Activated CD8-positive, alpha-beta memory T cell treated with anti-CD3 and anti-CD28 coated beads for 24 hours (primary cell): ENCODE results near the gene AGBL3.
"Not testable (repeated sequence)": the region's sequence is repeated elsewhere in the genome, so short reads cannot be mapped to it uniquely, and the experiment has no call there.

Experiments
- DNase-seq: peaks from one replicate; pipeline ENCODE4 v3.0.0-alpha.2; 2020

The AGBL3 gene

DNA sequence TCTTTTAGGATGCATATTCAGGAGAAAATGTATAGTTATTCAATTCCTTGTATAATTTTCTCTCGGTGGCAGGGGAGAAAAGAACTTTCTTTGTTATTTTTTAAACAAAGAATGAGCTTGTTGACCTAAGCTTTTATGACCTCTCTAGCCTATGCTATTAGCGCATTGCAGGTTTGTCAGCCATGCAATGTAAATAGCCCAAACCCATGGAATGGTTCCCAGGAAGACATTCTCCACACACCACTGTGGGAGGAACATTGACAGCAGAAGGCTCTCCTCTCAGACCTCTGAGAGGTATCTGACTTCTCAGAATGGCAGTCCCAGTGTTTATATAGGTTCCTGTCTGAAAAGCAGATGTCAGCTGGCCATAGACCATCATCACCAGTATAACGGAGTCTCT lies 19.6 kb upstream of the AGBL3 start:
- no peak for DNase-seq

DNA sequence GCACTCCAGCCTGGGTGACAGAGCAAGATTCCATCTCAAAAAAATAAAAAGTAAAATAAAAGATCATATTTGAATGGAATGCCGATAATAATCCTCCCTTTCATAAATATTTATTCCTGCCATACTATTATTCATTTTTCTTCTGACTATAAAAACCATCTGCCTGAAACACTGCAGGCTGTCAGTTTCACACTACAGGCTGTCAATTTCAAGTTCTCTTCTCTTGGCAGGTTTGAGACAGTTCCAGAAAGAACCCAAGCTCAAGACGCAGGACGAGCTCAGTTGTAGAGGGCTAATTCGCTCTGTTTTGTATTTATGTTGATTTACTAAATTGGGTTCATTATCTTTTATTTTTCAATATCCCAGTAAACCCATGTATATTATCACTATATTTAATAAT lies 18.2 kb upstream of the AGBL3 start:
- DNase-seq = no peak

DNA sequence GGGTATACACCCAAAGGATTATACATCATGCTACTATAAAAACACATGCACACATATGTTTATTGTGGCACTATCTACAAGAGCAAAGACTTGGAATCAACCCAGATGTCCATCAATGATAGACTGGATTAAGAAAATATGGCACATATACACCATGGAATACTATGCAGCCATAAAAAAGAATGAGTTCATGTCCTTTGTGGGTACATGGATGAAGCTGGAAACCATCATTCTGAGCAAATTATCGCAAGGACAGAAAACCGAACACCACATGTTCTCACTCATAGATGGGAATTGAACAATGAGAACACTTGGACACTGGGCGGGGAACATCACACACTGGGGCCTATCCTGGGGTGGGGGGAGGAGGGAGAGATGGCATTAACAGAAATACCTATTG lies 4.7 kb upstream of the AGBL3 start:
- not testable (repeated sequence) for DNase-seq

DNA sequence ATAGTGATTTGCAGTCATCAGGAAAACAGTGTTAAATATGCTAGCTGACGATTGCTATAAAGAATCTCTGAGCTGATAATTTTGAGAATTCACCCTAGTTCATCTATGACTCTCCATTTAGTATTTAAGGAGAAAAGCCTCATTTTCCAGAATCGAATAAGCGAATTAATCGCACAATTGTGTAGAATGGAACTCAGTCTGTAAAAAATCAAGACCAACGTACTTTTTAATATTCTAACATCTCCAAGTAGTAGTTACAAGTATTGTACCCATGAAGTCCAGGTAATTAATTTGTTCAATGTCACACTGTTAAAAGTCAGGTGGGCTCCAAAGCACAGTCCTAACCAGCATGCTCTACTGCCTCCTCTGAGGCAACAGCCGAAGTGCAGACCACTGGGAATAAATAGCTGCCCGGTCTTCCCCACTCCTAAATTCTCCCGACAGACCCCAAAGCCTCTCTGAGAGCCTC lies 380 bp upstream of the AGBL3 start:
- no peak for DNase-seq

DNA sequence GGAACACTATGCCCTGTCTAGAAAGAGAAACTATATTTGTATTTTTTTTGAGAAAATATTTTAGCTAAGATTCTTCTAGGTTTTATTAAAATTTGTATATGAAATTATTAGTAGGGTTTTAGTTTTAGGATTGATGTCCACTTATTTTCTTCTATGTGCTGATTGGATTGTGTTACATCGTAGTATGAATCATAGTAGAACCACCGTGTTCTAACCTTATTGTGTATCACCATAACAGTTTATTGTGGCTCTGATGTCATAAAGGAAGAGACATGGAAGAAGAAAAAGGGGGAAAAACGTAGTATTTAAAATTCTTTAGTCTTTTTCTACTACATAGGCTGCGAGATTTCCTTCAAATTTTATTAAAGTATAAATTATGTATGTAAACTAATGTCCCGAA lies 1.9 kb downstream of the AGBL3 start:
- DNase-seq = no peak

GRCh38 chr7:134991469-134992339 lies 5.4 kb downstream of the AGBL3 start:
- no peak for DNase-seq

DNA sequence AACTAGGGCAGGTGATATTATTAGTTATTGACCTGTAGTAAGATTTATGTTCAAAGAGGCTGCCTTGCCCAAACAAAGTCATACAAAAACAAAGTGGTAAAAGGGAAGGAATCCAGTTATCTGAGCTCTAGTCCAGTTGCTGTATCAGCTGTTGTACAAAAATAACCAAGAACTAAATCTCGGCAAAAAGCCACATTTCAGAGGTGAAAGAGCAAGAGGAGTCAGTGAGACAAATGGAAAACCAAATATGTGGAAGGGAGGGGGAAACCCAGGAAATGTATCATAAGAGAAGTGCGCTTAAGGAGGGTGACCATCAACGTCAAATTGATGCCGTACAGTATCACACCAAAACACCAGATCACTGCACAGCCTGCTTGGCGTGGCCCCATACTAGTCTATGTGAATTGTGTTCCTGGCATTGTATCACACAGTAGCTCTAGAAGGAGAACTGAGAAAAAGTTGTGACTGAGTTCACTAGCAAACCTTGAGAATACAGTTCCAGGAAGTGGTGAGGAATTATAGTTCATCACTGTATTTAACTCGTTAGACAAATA lies 6.4 kb downstream of the AGBL3 start:
- DNase-seq = peak; percentile 61

DNA sequence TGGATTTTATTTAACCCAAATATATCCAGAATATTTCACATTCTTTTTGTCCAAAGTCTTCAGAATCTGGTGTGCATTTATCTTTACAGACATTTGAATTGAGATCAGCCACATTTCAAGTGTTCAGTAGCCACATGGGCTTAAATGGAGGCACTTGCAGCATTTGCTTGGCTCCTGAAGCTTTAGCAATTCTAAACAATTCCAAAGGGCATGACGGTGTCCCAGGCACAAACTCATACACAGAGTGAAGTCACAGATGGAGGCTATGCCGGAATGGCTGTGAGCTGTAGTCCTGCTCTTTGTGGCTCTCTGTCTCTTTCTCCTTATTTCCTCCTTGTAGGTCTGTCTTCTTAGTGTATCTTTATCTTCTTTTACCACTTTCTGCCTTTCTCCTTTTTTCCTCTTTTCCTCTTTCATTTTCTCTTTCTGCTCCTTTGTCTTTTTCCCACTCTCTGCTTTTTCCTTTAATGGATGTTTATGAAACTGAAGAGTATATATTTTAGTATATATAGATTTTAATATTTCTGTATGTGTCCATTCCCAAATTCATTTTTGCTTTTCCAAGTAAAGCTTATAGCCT lies 7.7 kb downstream of the AGBL3 start:
- no peak for DNase-seq

DNA sequence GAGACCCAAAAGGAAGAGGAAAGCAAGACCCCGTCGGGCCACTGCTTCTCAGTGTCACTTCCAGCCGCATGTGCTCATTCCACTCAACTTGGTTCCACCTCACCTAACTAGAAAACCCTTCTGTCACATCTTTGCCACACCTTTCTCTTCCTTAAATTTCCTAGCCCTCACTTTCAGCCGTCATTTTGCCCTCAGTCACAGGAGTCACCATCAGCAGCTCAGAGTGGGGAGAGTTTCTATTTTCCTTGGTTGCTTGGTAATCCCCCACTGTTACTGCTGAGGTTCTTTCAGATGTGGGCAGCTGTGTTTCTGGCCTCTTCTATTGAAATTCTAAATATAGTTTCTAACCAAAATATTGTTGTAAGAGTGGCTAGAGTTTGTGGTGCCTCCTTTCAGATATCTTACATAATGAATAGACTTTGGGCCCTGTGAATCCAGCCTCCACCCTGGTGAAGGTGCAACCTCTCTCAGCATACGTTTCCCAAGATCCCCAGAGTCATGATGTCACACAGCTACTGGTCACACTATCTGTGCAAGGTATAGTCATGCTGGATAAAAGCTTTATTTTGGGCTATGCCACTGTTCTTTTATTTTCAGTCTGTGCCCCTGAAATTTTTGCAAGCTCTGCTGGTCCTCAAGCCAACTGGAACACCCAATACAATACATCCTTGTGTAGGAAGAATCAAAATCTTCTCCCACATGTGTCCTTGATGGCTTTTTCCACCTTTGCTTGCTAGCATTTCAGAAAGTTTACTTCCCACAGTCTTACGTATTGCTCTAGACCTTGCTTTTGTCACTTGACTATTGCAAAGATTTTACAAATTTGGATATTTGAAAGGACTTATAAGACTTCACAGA lies 9.2 kb downstream of the AGBL3 start:
- no peak for DNase-seq

GRCh38 chr7:134996097-134996550 lies 9.8 kb downstream of the AGBL3 start:
- DNase-seq = no peak

DNA sequence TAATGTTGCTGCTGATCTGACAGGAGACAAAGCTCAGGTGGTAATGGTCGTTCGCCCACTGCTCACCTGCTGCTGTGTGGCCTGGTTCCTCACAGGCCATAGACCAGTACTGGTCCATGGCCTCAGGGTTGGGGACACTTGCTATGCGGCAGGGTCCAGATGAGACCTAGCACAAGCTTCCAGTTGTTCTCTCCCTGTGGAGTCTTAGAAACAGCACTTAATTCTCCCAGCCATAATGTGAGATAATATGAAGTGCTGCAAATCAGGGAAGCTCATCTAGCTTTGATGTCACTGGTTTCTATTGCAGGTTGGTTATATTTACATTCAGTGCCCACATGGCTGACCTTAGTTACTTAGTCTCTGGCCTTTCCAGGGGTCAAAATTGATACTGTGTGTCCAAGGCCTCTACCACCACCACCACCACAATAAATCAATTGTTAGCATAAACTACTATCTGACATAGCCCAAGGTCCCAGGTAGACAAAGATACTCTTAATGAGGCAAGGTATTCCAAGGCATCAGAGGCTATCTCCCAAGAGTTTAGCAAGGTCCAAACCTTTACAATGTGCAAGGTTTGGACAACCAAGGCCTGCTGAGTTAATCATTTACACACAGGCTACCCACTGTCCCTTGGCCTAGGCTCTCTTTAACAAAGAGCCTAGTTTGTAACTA lies 11.0 kb downstream of the AGBL3 start:
- DNase-seq = no peak

DNA sequence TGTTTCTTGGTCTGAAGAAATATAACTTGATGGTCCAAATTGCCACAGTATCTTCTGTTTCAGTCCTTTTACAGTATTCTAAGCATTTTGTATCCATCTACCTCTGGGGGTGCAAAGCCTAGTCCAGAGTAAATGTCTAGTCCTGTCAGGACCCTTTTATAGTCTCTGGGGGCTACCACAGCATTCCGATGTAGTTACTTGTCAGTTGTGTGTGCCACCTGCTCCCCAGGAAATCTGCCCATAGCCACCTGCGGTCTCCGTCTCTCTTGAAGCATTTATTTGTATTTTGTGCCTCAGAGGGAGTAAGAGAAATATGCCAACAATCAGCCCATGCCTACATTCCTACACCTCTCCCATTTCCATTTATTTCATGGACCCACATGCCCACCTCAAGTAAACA lies 12.8 kb downstream of the AGBL3 start:
- DNase-seq = no peak

GRCh38 chr7:135001390-135002165 lies 15.3 kb downstream of the AGBL3 start:
- DNase-seq = no peak

- no peak for DNase-seq
Observed at GRCh38 chr7:135012229-135012628, 25.9 kb downstream of the AGBL3 start.

DNA sequence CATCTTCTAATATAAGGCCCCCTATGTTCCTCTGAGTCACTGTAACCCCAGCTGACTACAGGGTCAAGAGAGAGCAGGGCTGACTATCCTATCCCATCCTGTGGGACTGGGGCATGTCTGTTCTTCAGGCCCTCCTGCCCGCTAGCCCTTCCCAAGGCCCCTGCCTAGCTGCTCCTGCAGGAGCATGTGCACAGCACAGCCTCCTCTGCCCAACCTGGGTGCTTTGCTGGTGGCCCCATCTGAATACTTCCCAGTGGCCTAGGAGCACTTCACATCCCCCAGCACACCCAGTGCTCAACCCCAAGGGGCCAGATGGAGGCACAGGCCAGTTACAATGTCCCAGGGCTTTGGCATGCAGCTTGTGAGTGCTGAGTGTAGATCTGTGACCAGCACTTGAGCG lies 37.3 kb downstream of the AGBL3 start:
- no peak for DNase-seq

DNA sequence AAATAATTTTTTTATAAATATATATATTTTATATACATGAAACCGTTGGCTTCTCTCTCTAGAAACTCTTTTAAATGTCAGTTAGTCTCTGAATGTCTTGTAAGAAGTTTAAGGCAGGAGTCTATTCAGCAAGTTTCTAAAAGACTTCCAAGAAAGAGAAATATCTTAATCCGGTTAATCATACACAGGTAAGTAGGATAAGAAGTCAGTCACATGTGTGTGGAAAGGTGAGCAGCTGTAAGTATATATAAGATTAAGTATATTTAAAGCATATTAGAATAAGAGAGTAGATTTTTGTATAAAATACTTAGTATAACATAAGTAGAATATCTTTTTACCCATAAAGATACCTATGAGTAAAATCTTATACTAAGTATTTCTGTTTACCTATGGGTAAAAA lies 48.9 kb downstream of the AGBL3 start:
- DNase-seq = no peak

DNA sequence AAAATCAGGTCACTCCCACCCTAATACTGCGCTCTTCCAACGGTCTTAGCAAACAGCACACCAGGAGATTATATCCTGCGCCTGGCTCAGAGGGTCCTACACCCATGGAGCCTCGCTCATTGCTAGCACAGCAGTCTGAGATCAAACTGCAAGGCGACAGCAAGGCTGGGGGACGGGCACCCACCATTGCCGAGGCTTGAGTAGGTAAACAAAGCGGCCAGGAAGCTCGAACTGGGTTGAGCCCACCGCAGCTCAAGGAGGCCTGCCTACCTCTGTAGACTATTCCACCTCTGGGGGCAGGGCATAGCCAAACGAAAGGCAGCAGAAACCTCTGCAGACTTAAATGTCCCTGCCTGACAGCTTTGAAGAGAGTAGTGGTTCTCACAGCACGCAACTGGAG lies 80.7 kb downstream of the AGBL3 start:
- DNase-seq = not testable (repeated sequence)

- no peak for DNase-seq
Observed at GRCh38 chr7:135074096-135074495, 87.8 kb downstream of the AGBL3 start.

DNA sequence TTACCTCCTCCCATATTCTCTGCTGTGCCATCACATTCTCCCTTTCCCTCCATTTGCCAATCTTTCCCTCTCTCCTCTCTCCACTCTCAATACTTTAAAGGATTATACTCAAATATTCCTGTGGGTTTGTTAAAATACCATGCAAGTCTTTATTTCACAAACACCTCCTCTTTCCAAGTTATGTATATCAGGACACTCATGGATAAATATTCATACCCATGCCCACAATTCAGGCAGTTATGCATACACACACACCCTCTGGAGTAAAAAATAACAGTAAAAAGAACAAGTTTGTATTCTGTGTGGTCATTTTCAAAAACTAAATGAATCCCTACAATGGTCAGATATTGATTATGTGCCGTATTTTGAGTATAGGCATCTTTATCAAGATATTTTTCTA lies 88.2 kb downstream of the AGBL3 start:
- no peak for DNase-seq

GRCh38 chr7:135075716-135076115 lies 89.4 kb downstream of the AGBL3 start:
- no peak for DNase-seq

- no peak for DNase-seq
Observed at GRCh38 chr7:135076882-135077281, 90.6 kb downstream of the AGBL3 start.

GRCh38 chr7:135077642-135078041 lies 91.3 kb downstream of the AGBL3 start:
- DNase-seq = no peak
